Measurements from ENCODE around the gene ZG16. TPM values are rescaled to one million over a fixed set of nuclear protein-coding genes. Genes with fewer than 3 reads are reported as not detected.
A peak's percentile ranks its signal among the peaks of the same experiment; 100 is the strongest.

ZG16 gene
- total and polyA plus RNA-seq, 2 experiments from 2014 or later, result not detected

DNA sequence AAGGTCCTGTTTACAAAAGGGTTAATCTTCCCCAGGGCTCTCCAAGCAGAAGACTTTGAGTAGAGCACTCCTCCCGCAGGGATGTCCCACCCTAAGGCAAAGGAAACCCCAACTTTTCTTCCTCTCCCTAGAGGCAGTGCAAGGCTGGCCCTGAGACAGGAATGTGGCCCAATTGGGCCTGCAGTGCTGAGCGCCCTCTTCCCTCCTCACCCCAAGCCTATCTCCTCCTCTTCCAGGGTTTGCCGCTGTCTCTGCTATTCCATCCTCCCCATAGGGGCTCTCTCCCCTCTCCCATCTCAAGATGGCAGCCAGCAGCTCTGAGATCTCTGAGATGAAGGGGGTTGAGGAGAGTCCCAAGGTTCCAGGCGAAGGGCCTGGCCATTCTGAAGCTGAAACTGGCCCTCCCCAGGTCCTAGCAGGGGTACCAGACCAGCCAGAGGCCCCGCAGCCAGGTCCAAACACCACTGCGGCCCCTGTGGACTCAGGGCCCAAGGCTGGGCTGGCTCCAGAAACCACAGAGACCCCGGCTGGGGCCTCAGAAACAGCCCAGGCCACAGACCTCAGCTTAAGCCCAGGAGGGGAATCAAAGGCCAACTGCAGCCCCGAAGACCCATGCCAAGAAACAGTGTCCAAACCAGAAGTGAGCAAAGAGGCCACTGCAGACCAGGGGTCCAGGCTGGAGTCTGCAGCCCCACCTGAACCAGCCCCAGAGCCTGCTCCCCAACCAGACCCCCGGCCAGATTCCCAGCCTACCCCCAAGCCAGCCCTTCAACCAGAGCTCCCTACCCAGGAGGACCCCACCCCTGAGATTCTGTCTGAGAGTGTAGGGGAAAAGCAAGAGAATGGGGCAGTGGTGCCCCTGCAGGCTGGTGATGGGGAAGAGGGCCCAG, 34.9 kb downstream of the ZG16 start:
- Histone ChIP-seq H3K9me3 (ENCODE audit: low read depth) (no peaks in the 10 kb centered on the region), H3K27ac (no peak overlapping the region), H3K4me1 (ENCODE audit: low read depth) (peaks cover 33% of the 10 kb centered on the region), H3K36me3 (peaks cover 10% of the 10 kb centered on the region), H3K4me3 (peak overlapping the region; percentile 51), H3K27me3 (no peaks in the 10 kb centered on the region)
- no peak for DNase-seq (ENCODE audit: low read depth in 1 of 2, low spot score in 1 of 2)
- TF ChIP-seq, protein P1, sequence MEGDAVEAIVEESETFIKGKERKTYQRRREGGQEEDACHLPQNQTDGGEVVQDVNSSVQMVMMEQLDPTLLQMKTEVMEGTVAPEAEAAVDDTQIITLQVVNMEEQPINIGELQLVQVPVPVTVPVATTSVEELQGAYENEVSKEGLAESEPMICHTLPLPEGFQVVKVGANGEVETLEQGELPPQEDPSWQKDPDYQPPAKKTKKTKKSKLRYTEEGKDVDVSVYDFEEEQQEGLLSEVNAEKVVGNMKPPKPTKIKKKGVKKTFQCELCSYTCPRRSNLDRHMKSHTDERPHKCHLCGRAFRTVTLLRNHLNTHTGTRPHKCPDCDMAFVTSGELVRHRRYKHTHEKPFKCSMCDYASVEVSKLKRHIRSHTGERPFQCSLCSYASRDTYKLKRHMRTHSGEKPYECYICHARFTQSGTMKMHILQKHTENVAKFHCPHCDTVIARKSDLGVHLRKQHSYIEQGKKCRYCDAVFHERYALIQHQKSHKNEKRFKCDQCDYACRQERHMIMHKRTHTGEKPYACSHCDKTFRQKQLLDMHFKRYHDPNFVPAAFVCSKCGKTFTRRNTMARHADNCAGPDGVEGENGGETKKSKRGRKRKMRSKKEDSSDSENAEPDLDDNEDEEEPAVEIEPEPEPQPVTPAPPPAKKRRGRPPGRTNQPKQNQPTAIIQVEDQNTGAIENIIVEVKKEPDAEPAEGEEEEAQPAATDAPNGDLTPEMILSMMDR (IDR thresholded peaks at IDR 0.05; ENCODE audit: low read depth, low read length), result no peak

DNA sequence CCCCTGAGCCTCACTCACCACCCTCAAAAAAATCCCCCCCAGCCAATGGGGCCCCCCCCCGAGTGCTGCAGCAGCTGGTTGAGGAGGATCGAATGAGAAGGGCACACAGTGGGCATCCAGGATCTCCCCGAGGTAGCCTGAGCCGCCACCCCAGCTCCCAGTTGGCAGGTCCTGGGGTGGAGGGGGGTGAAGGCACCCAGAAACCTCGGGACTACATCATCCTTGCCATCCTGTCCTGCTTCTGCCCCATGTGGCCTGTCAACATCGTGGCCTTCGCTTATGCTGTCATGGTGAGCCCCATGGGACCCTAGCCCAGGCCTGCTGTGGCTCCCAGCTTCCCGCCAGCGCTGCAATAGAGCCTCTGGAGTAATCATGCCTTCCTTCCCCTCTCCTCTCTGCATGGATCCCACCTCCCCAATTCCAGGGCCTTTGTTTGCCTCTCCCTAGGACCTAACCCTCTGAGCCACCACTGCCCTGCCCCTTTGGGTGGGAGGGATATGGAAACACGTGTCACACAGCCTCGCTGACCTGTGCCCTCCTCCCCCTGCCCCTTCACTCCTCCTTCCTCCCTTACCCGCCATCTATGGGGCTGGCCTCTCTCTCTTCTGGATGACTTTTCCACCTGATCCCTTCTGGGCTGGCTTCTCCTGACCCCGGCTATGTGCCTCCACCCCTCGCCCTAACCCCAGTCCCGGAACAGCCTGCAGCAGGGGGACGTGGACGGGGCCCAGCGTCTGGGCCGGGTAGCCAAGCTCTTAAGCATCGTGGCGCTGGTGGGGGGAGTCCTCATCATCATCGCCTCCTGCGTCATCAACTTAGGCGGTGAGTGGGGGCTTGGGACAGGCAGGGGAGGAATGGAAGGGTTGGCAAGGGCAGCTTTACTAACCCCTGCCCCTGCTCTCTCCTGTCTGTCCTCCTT, 35.8 kb downstream of the ZG16 start:
- peaks cover 24% of the 10 kb centered on the region for H3K4me1 ChIP-seq (ENCODE audit: low read depth)
- TF ChIP-seq, protein P1 (IDR thresholded peaks at IDR 0.05; ENCODE audit: low read depth, low read length), result no peak
- no peak overlapping the region for H3K27ac ChIP-seq
- H3K4me3 ChIP-seq, result no peak overlapping the region
- no peaks in the 10 kb centered on the region for H3K27me3 ChIP-seq
- DNase-seq (ENCODE audit: low read depth in 1 of 2, low spot score in 1 of 2), result no peak
- H3K36me3 ChIP-seq, result peaks cover 16% of the 10 kb centered on the region
- H3K9me3 ChIP-seq (ENCODE audit: low read depth), result no peaks in the 10 kb centered on the region

DNA sequence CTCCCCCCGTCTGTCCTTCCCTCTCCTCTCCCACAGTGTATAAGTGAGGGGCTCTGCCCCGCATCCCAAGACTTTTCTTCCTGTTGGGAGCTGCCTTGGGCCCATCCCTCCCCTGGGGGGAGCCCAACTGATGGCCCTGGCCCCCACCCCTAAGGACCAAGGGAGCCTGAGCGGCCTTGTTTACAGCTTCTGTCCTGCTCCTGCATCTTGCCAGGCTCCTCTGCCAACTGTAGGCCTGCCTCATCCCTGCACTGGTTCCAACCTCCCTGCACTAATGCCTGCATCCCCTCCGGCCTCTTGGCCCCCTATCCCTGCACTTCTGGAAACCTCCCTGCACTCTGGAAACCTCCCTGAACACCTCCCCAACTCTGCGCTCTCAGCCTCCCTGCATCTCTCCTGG, 36.5 kb downstream of the ZG16 start:
- no peak for DNase-seq (ENCODE audit: low read depth in 1 of 2, low spot score in 1 of 2)
- H3K4me1 ChIP-seq (ENCODE audit: low read depth), result peaks cover 24% of the 10 kb centered on the region
- no peaks in the 10 kb centered on the region for H3K27me3 ChIP-seq
- TF ChIP-seq, protein P1 (IDR thresholded peaks at IDR 0.05; ENCODE audit: low read depth, low read length), result no peak
- no peak overlapping the region for H3K27ac ChIP-seq
- peaks cover 12% of the 10 kb centered on the region for H3K36me3 ChIP-seq
- H3K9me3 ChIP-seq (ENCODE audit: low read depth), result no peaks in the 10 kb centered on the region
- H3K4me3 ChIP-seq, result no peak overlapping the region

DNA sequence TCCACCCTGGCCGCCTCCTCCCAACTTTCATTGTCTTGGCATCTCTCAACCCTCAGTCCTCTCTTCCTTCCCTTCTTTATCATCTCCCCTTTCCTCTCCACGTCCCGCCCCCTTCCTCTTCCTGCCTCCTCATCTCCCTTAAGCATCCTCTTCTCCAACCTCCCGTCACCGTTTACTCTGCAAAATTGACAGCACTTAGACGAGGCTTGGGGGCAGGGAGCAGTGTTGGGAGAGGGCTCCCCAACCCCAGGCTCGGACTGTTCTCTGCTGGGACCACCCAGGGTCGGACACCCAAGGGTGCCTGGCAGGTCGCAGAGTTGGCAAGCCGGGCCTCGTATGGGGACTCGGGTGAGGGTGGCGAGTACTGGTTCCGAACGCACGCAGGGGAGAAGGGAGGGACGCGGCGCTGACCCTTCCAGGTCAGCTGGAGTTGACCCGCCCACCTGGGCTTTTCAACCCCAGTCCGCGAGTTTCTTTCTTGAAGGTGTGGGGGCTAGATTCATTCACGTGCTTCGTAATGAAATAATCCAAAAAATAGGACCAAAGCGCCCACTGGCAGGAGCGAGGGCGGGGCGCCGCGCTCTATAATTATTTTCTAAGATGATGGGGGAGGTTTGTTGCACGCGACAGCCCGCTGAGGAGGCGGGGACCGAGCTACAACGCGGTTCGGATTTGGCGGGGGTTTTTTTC, 37.1 kb downstream of the ZG16 start:
- peaks cover 21% of the 10 kb centered on the region for H3K4me1 ChIP-seq (ENCODE audit: low read depth)
- peak overlapping the region; percentile 5 for H3K27ac ChIP-seq
- TF ChIP-seq, protein P1 (IDR thresholded peaks at IDR 0.05; ENCODE audit: low read depth, low read length), result no peak

More for the DNA sequence above, 37.1 kb downstream of the ZG16 start:
- Histone ChIP-seq H3K4me3 (peak overlapping the region; percentile 92), H3K9me3 (ENCODE audit: low read depth) (no peaks in the 10 kb centered on the region), H3K36me3 (peaks cover 13% of the 10 kb centered on the region), H3K27me3 (no peaks in the 10 kb centered on the region)
- peak in 1 of 2 donors; percentile 23 for DNase-seq (ENCODE audit: low read depth in 1 of 2, low spot score in 1 of 2)
